Ascending aorta (tissue), 2 donors: ENCODE measurements around the gene TSPAN15. TPM values are rescaled to one million over a fixed set of nuclear protein-coding genes. Genes with fewer than 3 reads are reported as not detected.

Experiments used
- DNase-seq, 2 donors: peaks; one replicate each; pipeline ENCODE4 v3.0.0-alpha.2; 2019; ENCODE audit warnings: low spot score in 2 of 2
- H3K27ac ChIP-seq, 2 donors: fragments of 200-600 bp; sonication (generic); one replicate each; pipeline ENCODE4 v1.5.1; 2016 to 2017; ENCODE audit warnings: mild to moderate bottlenecking in 1 of 2
- H3K27me3 ChIP-seq: fragments of 200-600 bp; sonication (generic); one replicate; pipeline ENCODE4 v1.5.1; 2017
- H3K36me3 ChIP-seq, 2 donors: fragments of 200-600 bp; sonication (generic); one replicate each; pipeline ENCODE4 v1.5.1; 2016
- H3K4me1 ChIP-seq, 2 donors: fragments of 200-600 bp; sonication (generic); one replicate each; pipeline ENCODE4 v1.5.1; 2016 to 2017; ENCODE audit warnings: mild to moderate bottlenecking in 1 of 2
- H3K4me3 ChIP-seq, 2 donors: fragments of 200-600 bp; sonication (generic); one replicate each; pipeline ENCODE4 v1.5.1; 2016 to 2017; ENCODE audit warnings: mild to moderate bottlenecking in 1 of 2
- H3K9me3 ChIP-seq, 2 donors: fragments of 200-600 bp; sonication (generic); one replicate each; pipeline ENCODE4 v1.5.1; 2016
- CTCF ChIP-seq, 3 experiments: fragments of 200-600 bp in 2 of 3; fragments of 450-650 bp in 1 of 3; sonication (generic) in 2 of 3; IDR thresholded peaks; one replicate each; pipeline ENCODE4 v1.5.1; 2016 to 2019; ENCODE audit warnings: antibody characterized with exemption in 3 of 3, mild to moderate bottlenecking in 1 of 3, moderate library complexity in 1 of 3
- intact Hi-C: fragments of 100-400 bp; cut with DNase I; formaldehyde crosslinking; loops from one replicate; pipeline ENCODE4 v1.15.1; 2023
- total RNA-seq: library from RNA; depleted of rRNA; stranded (reverse); fragments of >200 nt; gene quantifications from one replicate; pipeline ENCODE4 v1.1.0, GENCODE V29; 2016

The TSPAN15 gene
- total RNA-seq, 1 donor from 2014 or later = 31.9 TPM

DNA sequence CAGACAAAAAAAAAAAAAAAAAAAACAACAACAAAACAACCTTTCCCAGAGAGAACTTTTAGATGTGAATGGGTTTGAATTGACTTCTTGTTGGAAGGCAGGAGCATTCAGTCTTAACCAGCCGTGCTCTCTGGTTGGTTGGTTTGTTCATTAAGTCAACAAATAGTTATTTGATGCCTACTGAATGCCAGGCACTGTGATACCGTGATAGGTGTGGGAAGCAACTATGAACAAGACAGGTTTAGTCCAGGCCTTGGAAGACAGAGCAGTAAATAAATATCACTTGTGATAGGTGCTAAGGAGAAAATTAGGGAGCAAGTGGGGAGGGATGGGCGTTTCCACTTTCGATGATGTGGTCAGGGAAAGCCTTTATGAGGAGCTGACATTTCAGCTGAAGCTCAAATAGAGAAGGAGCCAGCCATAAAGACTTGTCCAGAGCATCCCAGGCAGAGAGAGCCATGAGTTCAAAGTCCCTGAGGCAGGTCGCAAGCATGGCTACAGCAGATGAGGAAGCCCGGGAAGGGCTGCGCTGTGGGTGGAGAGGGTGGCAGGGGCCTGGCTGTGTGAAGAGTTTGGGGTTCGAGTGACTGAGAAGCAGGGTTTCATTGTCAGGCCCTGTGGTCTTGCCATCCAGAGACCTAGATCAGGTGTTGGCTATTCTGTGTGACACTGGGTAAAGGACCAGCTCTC is 8.0 kb downstream of the TSPAN15 start:
- Histone ChIP-seq H3K36me3 (no peaks in the 10 kb centered on the region), H3K27ac (no peak overlapping the region), H3K4me3 (no peak overlapping the region), H3K4me1 (no peaks in the 10 kb centered on the region), H3K9me3 (no peaks in the 10 kb centered on the region), H3K27me3 (no peaks in the 10 kb centered on the region)
- no peak for DNase-seq
- TF ChIP-seq CTCF (IDR thresholded peaks at IDR 0.05) = no peak
- intact Hi-C loops = no loop called here

- DNase-seq = no peak
- TF ChIP-seq CTCF (IDR thresholded peaks at IDR 0.05) = no peak
- Histone ChIP-seq H3K4me3 (no peak overlapping the region), H3K36me3 (no peaks in the 10 kb centered on the region), H3K4me1 (no peaks in the 10 kb centered on the region), H3K27ac (no peak overlapping the region), H3K27me3 (no peaks in the 10 kb centered on the region), H3K9me3 (no peaks in the 10 kb centered on the region)
- intact Hi-C loops = no loop called here
Measured at GRCh38 chr10:69459893-69460575, 8.8 kb downstream of the TSPAN15 start.

DNA sequence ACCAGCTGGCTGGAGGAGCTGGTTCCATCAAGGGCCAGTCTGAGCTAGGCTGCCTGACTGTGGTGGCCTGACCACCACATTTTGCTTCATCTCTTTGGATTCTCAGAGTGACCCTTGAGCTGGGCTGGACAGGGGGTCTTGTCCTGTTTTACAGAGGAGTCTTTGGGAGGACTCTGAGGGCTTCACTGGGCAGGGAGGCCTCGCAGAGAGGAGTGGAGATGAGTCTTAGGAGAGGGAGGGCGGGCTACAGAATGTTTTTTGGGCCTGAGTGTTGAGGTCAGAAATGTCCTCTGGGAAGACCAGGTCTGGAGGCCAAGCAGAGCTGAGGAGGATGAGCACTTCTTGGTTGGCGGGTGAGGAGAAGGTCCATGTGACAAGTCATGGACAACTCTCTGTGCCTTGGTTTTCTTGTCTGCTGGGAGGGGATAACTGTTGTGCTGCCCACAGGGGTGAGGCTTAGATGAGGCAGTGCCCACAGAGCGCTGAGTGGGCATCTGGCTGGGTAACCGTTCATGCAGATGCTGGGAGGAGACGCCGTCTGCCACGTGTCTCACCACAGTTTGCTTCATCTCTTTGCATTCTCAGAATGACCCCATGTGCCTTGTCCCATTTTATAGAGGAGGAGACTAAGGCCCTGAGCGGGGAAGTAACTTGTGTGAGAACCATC is 9.4 kb downstream of the TSPAN15 start:
- TF ChIP-seq CTCF (IDR thresholded peaks at IDR 0.05) = no peak
- Histone ChIP-seq H3K27ac (no peak overlapping the region), H3K36me3 (no peaks in the 10 kb centered on the region), H3K4me1 (no peaks in the 10 kb centered on the region), H3K27me3 (no peaks in the 10 kb centered on the region), H3K4me3 (no peak overlapping the region), H3K9me3 (no peaks in the 10 kb centered on the region)
- intact Hi-C loops = no loop called here
- no peak for DNase-seq

DNA sequence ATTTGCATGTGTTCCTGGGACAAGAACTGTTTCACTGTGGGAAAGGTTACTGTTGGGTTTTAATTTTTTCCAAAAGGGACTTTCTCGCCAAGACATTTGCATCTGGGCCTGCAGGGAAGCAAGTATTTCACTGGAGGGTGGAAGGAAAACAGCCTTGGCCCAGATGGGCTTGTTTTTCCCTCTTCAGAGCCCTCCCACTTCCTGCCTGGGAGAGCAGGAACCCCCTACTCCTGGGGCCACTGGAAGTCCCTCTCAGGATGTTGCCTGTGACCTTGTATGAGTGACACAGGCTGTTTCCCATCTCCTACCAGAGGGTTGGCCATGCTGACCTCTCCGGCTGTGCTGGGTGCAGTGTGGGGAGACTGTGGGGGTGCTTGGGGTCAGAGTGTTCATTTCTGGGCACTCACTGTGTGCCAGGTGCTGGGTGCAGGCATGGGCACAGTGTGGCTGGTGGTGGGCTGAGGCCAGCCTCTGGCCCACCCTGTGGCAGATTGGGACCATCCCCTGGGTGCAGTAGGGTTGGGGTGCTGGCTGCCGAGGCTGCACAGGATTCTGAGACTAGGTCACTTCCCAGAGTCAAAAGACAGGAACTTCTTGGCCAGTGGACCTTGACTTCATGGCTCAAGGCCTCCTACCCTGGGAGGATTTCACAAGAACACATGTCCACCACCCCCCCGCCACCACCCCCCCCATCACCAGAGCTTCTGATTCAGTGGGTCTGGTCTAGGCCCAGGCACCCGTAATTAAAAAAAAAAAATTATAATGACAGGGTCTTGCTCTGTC is 10.2 kb downstream of the TSPAN15 start:
- no peaks in the 10 kb centered on the region for H3K27me3 ChIP-seq
- no peaks in the 10 kb centered on the region for H3K4me1 ChIP-seq
- H3K36me3 ChIP-seq = no peaks in the 10 kb centered on the region
- H3K4me3 ChIP-seq = no peak overlapping the region
- no peak for TF ChIP-seq CTCF (IDR thresholded peaks at IDR 0.05)
- no peak for DNase-seq
- intact Hi-C loops = no loop called here
- no peak overlapping the region for H3K27ac ChIP-seq
- H3K9me3 ChIP-seq = no peaks in the 10 kb centered on the region

GRCh38 chr10:69463886-69464285 is 12.6 kb downstream of the TSPAN15 start:
- no peak for DNase-seq
- Histone ChIP-seq H3K9me3 (no peaks in the 10 kb centered on the region), H3K27ac (peak overlapping the region in 1 of 2 donors; percentile 29), H3K4me1 (no peaks in the 10 kb centered on the region), H3K36me3 (no peaks in the 10 kb centered on the region), H3K4me3 (no peak overlapping the region), H3K27me3 (no peaks in the 10 kb centered on the region)
- intact Hi-C loops = no loop called here
- no peak for TF ChIP-seq CTCF (IDR thresholded peaks at IDR 0.05)
